Measurements from ENCODE around the gene TACC2.

- TF ChIP-seq CTCF (IDR thresholded peaks at IDR 0.05) (no peak), POLR2AphosphoS5 (IDR thresholded peaks at IDR 0.05) (no peak), EP300 (IDR thresholded peaks at IDR 0.05) (no peak), POLR2A (IDR thresholded peaks at IDR 0.05) (no peak)
These were observed 5.1 kb upstream of the TACC2 start for GRCh38 chr10:121983852-121984251.

All from gastroesophageal sphincter (tissue), 3 donors.